ENCODE measurements around the gene HS3ST2. TPM values are rescaled to one million over a fixed set of nuclear protein-coding genes. Genes with fewer than 3 reads are reported as not detected.

Gene HS3ST2
- total and polyA plus RNA-seq, 2 donors (not counting 3 experiments of a cell fraction or from before 2014, with no cell fraction given), result not detected

DNA sequence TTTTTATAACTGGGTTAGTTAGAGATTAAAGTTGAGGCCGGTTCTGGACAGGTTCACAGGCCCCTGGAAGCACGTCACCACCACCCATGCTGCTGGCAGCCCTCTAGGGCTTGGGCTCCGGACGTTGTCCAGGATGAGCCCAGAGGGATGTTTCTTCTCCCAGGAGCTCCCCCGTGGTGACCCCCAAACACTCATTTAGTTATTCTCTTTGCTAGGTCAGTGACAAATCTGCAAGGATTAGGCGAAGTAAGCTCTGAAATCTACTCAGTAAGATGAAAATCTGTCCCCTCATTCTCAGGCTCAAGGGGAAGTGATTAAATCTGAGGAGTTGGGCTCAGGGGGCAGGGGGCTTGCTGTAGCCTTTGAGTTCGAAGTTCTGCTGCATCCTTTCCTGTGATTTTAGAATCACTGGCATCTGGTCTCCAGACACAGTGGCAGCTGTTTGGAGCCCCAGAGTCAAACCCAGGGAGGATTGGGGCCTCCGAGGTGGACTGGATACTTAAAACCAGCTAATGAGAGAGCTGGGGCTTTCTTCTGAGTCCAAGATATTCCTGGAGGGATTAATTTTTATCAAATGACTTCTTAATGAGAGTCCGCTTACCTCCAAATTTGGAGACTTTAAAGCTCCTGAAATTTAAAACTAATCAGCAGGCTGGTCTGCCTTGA is 49.2 kb upstream of the HS3ST2 start:
- TF ChIP-seq, protein P1, sequence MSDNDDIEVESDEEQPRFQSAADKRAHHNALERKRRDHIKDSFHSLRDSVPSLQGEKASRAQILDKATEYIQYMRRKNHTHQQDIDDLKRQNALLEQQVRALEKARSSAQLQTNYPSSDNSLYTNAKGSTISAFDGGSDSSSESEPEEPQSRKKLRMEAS (IDR thresholded peaks at IDR 0.05; ENCODE audit: insufficient read depth, insufficient read length), result no peak
- no peak for TF ChIP-seq JUN (IDR thresholded peaks at IDR 0.05; ENCODE audit: borderline replicate concordance, insufficient read depth, insufficient read length, low read depth)
- TF ChIP-seq, protein P2, sequence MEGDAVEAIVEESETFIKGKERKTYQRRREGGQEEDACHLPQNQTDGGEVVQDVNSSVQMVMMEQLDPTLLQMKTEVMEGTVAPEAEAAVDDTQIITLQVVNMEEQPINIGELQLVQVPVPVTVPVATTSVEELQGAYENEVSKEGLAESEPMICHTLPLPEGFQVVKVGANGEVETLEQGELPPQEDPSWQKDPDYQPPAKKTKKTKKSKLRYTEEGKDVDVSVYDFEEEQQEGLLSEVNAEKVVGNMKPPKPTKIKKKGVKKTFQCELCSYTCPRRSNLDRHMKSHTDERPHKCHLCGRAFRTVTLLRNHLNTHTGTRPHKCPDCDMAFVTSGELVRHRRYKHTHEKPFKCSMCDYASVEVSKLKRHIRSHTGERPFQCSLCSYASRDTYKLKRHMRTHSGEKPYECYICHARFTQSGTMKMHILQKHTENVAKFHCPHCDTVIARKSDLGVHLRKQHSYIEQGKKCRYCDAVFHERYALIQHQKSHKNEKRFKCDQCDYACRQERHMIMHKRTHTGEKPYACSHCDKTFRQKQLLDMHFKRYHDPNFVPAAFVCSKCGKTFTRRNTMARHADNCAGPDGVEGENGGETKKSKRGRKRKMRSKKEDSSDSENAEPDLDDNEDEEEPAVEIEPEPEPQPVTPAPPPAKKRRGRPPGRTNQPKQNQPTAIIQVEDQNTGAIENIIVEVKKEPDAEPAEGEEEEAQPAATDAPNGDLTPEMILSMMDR (IDR thresholded peaks at IDR 0.05; ENCODE audit: extremely low read depth in 1 of 2, insufficient read depth in 1 of 2, low read depth in 1 of 2, low read length in 2 of 2), result no peak
- TF ChIP-seq GATA2 (IDR thresholded peaks at IDR 0.05; ENCODE audit: insufficient read depth, insufficient read length, low read depth, low read length), result no peak
- TF ChIP-seq POLR2A (IDR thresholded peaks at IDR 0.05; ENCODE audit: low read depth, low read length), result no peak
- no peak for TF ChIP-seq POLR2AphosphoS5 (IDR thresholded peaks at IDR 0.05; ENCODE audit: insufficient read depth, low read depth, low read length)
- no peak for TF ChIP-seq MYC (IDR thresholded peaks at IDR 0.05; ENCODE audit: low read depth, low read length)
- TF ChIP-seq EZH2 (IDR thresholded peaks at IDR 0.05; ENCODE audit: borderline replicate concordance, low read depth, low read length, severe bottlenecking), result no peak
- TF ChIP-seq FOS (IDR thresholded peaks at IDR 0.05; ENCODE audit: borderline replicate concordance, insufficient read depth, low read length), result no peak
- Histone ChIP-seq H3K27ac (ENCODE audit: insufficient read depth, low read depth, low read length) (no peak overlapping the region), H3K79me2 (ENCODE audit: control insufficient read depth, insufficient read depth, low read length) (no peaks in the 10 kb centered on the region), H3K4me3 (replicated peaks in 1 of 3; ENCODE audit: insufficient read depth in 1 of 3, low read depth in 1 of 3, low read length in 3 of 3) (no peak overlapping the region), H3K4me2 (ENCODE audit: insufficient read depth, low read length) (no peak overlapping the region), H4K20me1 (replicated peaks; ENCODE audit: control insufficient read depth, extremely low read depth, insufficient read depth, low read length) (no peaks in the 10 kb centered on the region), H2AFZ (ENCODE audit: low read depth, low read length) (no peak overlapping the region), H3K9me3 (replicated peaks; ENCODE audit: control insufficient read depth, insufficient read depth, low read length) (no peaks in the 10 kb centered on the region), H3K4me1 (ENCODE audit: control insufficient read depth, extremely low read depth, insufficient read depth, low read length) (no peaks in the 10 kb centered on the region), H3K36me3 (ENCODE audit: control insufficient read depth in 2 of 2, extremely low read depth in 1 of 2, insufficient read depth in 2 of 2, low read length in 2 of 2) (no peaks in the 10 kb centered on the region), H3K9me1 (replicated peaks; ENCODE audit: control insufficient read depth, extremely low read depth, insufficient read depth, low read length) (no peaks in the 10 kb centered on the region), H3K9ac (replicated peaks; ENCODE audit: extremely low read depth, insufficient read depth, low read length) (no peak overlapping the region), H3K27me3 (ENCODE audit: control insufficient read depth in 2 of 2, insufficient read depth in 2 of 2, low read length in 2 of 2) (no peaks in the 10 kb centered on the region)
- dilution Hi-C loops (cut with MboI; ENCODE audit: extremely low pct_ligation_motif_present, low sequenced_read_pairs) (no loop called here), intact Hi-C loops (cut with micrococcal nuclease) (no loop called here)
- CTCF ChIA-PET, result no interaction called here
- BruUV-seq (replicated peaks), result no TSS peak
- FAIRE-seq, result no peak
- POLR2A ChIA-PET, result no interaction called here
- DNase-seq (ENCODE audit: low read depth, low spot score), result no peak

Measured in endothelial cell of umbilical vein (primary cell).